OCI-LY7 (cell line): ENCODE results near the gene MRPL55. TPM values are rescaled to one million over a fixed set of nuclear protein-coding genes. Genes with fewer than 3 reads are reported as not detected.
A peak's percentile ranks its signal among the peaks of the same experiment; 100 is the strongest.

Experiments used
- BruUV-seq: library from RNA; stranded (reverse); fragments of 400-500 nt; replicated peaks from 2 replicates; lab custom pipeline; 2021; lab: Mats Ljungman, UMichigan
- CTCF ChIA-PET: fragments of 300-600 bp; sonication (Branson Sonifier 250); formaldehyde crosslinking; loops from one replicate; lab custom pipeline; 2022; ENCODE audit warnings: antibody characterized with exemption; ENCODE audit not compliant: unreplicated experiment; lab: Charles Lee
- POLR2A ChIA-PET: fragments of 300-600 bp; sonication (Branson Sonifier 250); formaldehyde crosslinking; loops from one replicate; lab custom pipeline; 2022; ENCODE audit warnings: antibody characterized with exemption; lab: Charles Lee
- DNase-seq: peaks from one replicate; pipeline ENCODE4 v3.0.0-alpha.2; 2015; ENCODE audit warnings: low spot score
- H2AFZ ChIP-seq: fragments of 200-600 bp; sonication (generic), shearing (Covaris generic); 2 replicates; pipeline ENCODE4 v1.6.1; 2014; ENCODE audit warnings: mild to moderate bottlenecking, antibody characterized with exemption, low read length, moderate library complexity
- H3K27ac ChIP-seq: fragments of 200-600 bp; sonication (generic); 2 replicates; pipeline ENCODE4 v1.5.1; 2014; ENCODE audit warnings: mixed run types, low read depth, mild to moderate bottlenecking, moderate library complexity, low read length, inconsistent platforms; ENCODE audit not compliant: poor library complexity, severe bottlenecking
- H3K36me3 ChIP-seq: fragments of 200-600 bp; sonication (generic); 2 replicates; pipeline ENCODE4 v1.6.1; 2014; ENCODE audit warnings: mild to moderate bottlenecking, antibody characterized with exemption, low read length, moderate library complexity, mixed read lengths; ENCODE audit not compliant: insufficient read depth
- H3K4me1 ChIP-seq: fragments of 200-600 bp; sonication (generic); 2 replicates; pipeline ENCODE4 v1.5.1; 2014; ENCODE audit warnings: mild to moderate bottlenecking, low read length; ENCODE audit not compliant: insufficient read depth, poor library complexity, severe bottlenecking
- H3K4me2 ChIP-seq: fragments of 200-600 bp; sonication (generic); 2 replicates; pipeline ENCODE4 v1.6.1; 2014; ENCODE audit warnings: mild to moderate bottlenecking, low read length
- H3K4me3 ChIP-seq: fragments of 200-600 bp; sonication (generic); 2 replicates; pipeline ENCODE4 v1.5.1; 2014; ENCODE audit warnings: mild to moderate bottlenecking, low read depth, low read length; ENCODE audit not compliant: poor library complexity, severe bottlenecking
- H3K79me2 ChIP-seq: fragments of 200-600 bp; sonication (generic); 2 replicates; pipeline ENCODE4 v1.6.1; 2016; ENCODE audit warnings: low read depth, mild to moderate bottlenecking, low read length, moderate library complexity, mixed read lengths; ENCODE audit not compliant: insufficient read depth
- H3K9me2 ChIP-seq: fragments of 200-600 bp; sonication (generic); 2 replicates; pipeline ENCODE4 v1.6.1; 2016; ENCODE audit warnings: mild to moderate bottlenecking, low read length, mixed read lengths; ENCODE audit not compliant: insufficient read depth
- H3K9me3 ChIP-seq: fragments of 200-600 bp; sonication (generic); 2 replicates; pipeline ENCODE4 v1.6.1; 2014; ENCODE audit warnings: mild to moderate bottlenecking, mixed run types, low read length, mixed read lengths
- H4K20me1 ChIP-seq: fragments of 200-600 bp; sonication (generic); 2 replicates; pipeline ENCODE4 v1.6.1; 2014; ENCODE audit warnings: mild to moderate bottlenecking, antibody characterized with exemption, low read length, moderate library complexity, mixed read lengths; ENCODE audit not compliant: insufficient read depth
- EZH2phosphoT487 ChIP-seq: fragments of 200-600 bp; sonication (generic); IDR thresholded peaks from 2 replicates; pipeline ENCODE4 v1.6.1; 2018; ENCODE audit warnings: low read depth, borderline replicate concordance, mild to moderate bottlenecking, mixed run types, antibody characterized with exemption, low read length, moderate library complexity, mixed read lengths
- intact Hi-C: fragments of 100-400 bp; cut with micrococcal nuclease; formaldehyde crosslinking; loops from one replicate; pipeline ENCODE4 v1.10.0; 2022; ENCODE audit not compliant: unreplicated experiment
- total RNA-seq, 2 experiments: library from RNA; depleted of rRNA in 1 of 2; stranded (reverse); fragments of >200 nt in 1 of 2; shearing (Covaris generic) in 1 of 2; gene quantifications; 2 replicates each; pipeline ENCODE4 v1.2.3, GENCODE V29; 2014 to 2022
- TF ChIP-seq, protein P1 (sequence below): fragments of 200-600 bp; sonication (generic); conservative IDR thresholded peaks from 2 replicates; pipeline ENCODE4 v1.5.1; 2014; ENCODE audit warnings: mild to moderate bottlenecking, antibody characterized with exemption, low read length, moderate library complexity, mixed read lengths

Gene MRPL55
- total RNA-seq, 2 experiments from 2014 or later: 50.0 to 92.8 TPM

- peaks cover 77% of the 10 kb centered on the region for H3K4me1 ChIP-seq
- H3K27ac ChIP-seq: peak within 1 kb of the TSS; percentile 79
- BruUV-seq: TSS peak; percentile 73
- TF ChIP-seq, protein P1, sequence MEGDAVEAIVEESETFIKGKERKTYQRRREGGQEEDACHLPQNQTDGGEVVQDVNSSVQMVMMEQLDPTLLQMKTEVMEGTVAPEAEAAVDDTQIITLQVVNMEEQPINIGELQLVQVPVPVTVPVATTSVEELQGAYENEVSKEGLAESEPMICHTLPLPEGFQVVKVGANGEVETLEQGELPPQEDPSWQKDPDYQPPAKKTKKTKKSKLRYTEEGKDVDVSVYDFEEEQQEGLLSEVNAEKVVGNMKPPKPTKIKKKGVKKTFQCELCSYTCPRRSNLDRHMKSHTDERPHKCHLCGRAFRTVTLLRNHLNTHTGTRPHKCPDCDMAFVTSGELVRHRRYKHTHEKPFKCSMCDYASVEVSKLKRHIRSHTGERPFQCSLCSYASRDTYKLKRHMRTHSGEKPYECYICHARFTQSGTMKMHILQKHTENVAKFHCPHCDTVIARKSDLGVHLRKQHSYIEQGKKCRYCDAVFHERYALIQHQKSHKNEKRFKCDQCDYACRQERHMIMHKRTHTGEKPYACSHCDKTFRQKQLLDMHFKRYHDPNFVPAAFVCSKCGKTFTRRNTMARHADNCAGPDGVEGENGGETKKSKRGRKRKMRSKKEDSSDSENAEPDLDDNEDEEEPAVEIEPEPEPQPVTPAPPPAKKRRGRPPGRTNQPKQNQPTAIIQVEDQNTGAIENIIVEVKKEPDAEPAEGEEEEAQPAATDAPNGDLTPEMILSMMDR: 0 out of 2 replicates have a peak, but pooled peaks have one; percentile 20
- TF ChIP-seq EZH2phosphoT487: no peak
- ChIA-PET CTCF (no interaction called here), POLR2A (interaction anchor here (0.6 to 1.3 kb wide), 5 partner anchors 14 to 1465 kb away, joined by 3 to 5 read pairs (median 3); partner anchors contain the start of gene IBA57)
- H3K9me2 ChIP-seq: no peaks in the 10 kb centered on the region
- H4K20me1 ChIP-seq: peaks cover 16% of the 10 kb centered on the region; the same call in 1 of the 2 replicates
- H2AFZ ChIP-seq: peak within 1 kb of the TSS; percentile 79
- peak within 1 kb of the TSS; percentile 92 for H3K4me3 ChIP-seq
- no peaks in the 10 kb centered on the region for H3K9me3 ChIP-seq
- H3K4me2 ChIP-seq: peak within 1 kb of the TSS; percentile 99
- DNase-seq: peak; percentile 100
- H3K36me3 ChIP-seq: peaks cover 25% of the 10 kb centered on the region; the same call in 1 of the 2 replicates
- intact Hi-C loops: loop anchor here (1.0 to 10.0 kb wide), 4 partner anchors 37 to 317 kb away; partner anchors contain the start of genes C1orf35 and TRIM11
- H3K79me2 ChIP-seq: peaks cover 47% of the 10 kb centered on the region
Observed at GRCh38 chr1:228139931-228140723, 31.0 kb upstream of the MRPL55 start, which contains the start of gene GUK1. TSS of gene GUK1 (plus strand) at chr1:228140279. CDS start at chr1:228140303, 24 bp downstream.

DNA sequence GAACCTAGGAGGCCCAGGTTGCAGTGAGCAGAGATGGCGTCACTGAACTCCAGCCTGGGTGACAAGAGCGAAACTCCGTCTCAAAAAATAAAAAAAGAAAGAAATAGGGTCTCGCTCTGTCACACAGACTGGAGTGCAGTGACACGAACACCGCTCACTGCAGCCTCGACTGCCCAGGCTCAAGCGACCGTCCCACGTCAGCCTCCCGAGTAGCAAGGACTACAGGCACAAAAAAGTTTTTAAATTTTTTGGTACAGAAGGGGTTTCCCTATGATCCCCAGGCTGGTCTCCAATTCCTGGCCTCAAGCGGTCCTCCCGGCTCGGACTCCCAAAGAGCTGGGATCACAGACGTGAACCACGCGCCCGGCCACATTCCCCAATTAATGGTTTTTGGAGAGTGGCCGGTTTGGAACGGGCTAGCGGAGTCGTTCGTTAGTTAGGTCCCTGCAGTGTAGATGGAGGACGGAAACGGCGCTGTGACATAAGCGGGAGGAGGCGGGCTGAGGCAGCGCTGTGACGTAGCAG is 30.4 kb upstream of the MRPL55 start:
- H3K36me3 ChIP-seq: peaks cover 25% of the 10 kb centered on the region; the same call in 1 of the 2 replicates
- H4K20me1 ChIP-seq: peaks cover 16% of the 10 kb centered on the region; the same call in 1 of the 2 replicates
- no peaks in the 10 kb centered on the region for H3K9me3 ChIP-seq
- intact Hi-C loops: loop anchor here (1.0 to 10.0 kb wide), 4 partner anchors 36 to 317 kb away; partner anchors contain the start of genes C1orf35 and TRIM11
- ChIA-PET CTCF (no interaction called here), POLR2A (interaction anchor here (0.6 to 1.3 kb wide), 3 partner anchors 20 to 1464 kb away, joined by 3 to 5 read pairs (median 3); partner anchors contain the start of gene IBA57)
- peak overlapping the region; percentile 92 for H3K4me3 ChIP-seq
- no TSS peak for BruUV-seq
- DNase-seq: no peak
- H3K9me2 ChIP-seq: no peaks in the 10 kb centered on the region
- peaks cover 43% of the 10 kb centered on the region for H3K79me2 ChIP-seq
- H3K27ac ChIP-seq: peak overlapping the region; percentile 79
- peak overlapping the region; percentile 79 for H2AFZ ChIP-seq
- peaks cover 73% of the 10 kb centered on the region for H3K4me1 ChIP-seq
- TF ChIP-seq EZH2phosphoT487: no peak
- TF ChIP-seq, protein P1: no peak
- peak overlapping the region; percentile 80 for H3K4me2 ChIP-seq
